Measurements from ENCODE around the gene MASP2. TPM values are rescaled to one million over a fixed set of nuclear protein-coding genes. Genes with fewer than 3 reads are reported as not detected.

The MASP2 gene
- total and polyA plus RNA-seq, 2 of the 8 experiments (the other 6 are each of a cell fraction or from before 2014, with no cell fraction given) = 0.54 to 1.2 TPM

GRCh38 chr1:11054666-11055065 lies 7.6 kb upstream of the MASP2 start:
- H3K14ac ChIP-seq (ENCODE audit: insufficient read length) = no peak overlapping the region
- H3K4me1 ChIP-seq (replicated peaks in 1 of 4; ENCODE audit: control insufficient read depth in 3 of 4, insufficient read depth in 4 of 4, low read length in 3 of 4) = peaks cover 0 to 15% (median 10%) of the 10 kb centered on the region in 4 experiments; a peak in 6 of 7 replicates
- peaks cover 6 to 27% (median 14%) of the 10 kb centered on the region in 4 experiments; a peak in 7 of 8 replicates for H3K36me3 ChIP-seq (ENCODE audit: control insufficient read depth in 2 of 4, insufficient read depth in 4 of 4, low read length in 3 of 4)
- H2BK20ac ChIP-seq (ENCODE audit: low read length) = no peak overlapping the region
- no peak overlapping the region for H2AFZ ChIP-seq (ENCODE audit: low read length)
- no peak overlapping the region for H3K4me2 ChIP-seq (ENCODE audit: insufficient read depth in 1 of 2, low read depth in 2 of 2, low read length in 2 of 2)
- peaks cover 3% of the 10 kb centered on the region for H3K79me1 ChIP-seq (ENCODE audit: low read depth, low read length)
- H3K4me3 ChIP-seq (ENCODE audit: extremely low read depth in 1 of 4, insufficient read depth in 2 of 4, low read depth in 3 of 4, low read length in 4 of 4) = no peak overlapping the region
- no peak overlapping the region for H3K56ac ChIP-seq (replicated peaks; ENCODE audit: insufficient read length, low read depth, low read length)
- FAIRE-seq (no peak), DNase-seq (ENCODE audit: low read depth in 1 of 2, low spot score in 2 of 2) (no peak)
- H4K20me1 ChIP-seq (replicated peaks in 1 of 2; ENCODE audit: control insufficient read depth in 1 of 2, insufficient read depth in 2 of 2, low read length in 2 of 2) = peaks cover 3 to 9% of the 10 kb centered on the region in 2 experiments
- peaks cover 10% of the 10 kb centered on the region; the same call in 1 of the 2 replicates for H3K23me2 ChIP-seq (ENCODE audit: low read depth, low read length)
- H3K27me3 ChIP-seq (replicated peaks in 1 of 4; ENCODE audit: control insufficient read depth in 3 of 4, extremely low read depth in 1 of 4, insufficient read depth in 3 of 4, low read length in 3 of 4) = no peaks in the 10 kb centered on the region
- peaks cover 0 to 9% of the 10 kb centered on the region in 2 experiments; a peak in 2 of 4 replicates for H3K79me2 ChIP-seq (ENCODE audit: control insufficient read depth in 1 of 2, insufficient read depth in 2 of 2, low read length in 2 of 2)
- H2AK5ac ChIP-seq (ENCODE audit: low read depth, low read length) = no peak overlapping the region
- no peak overlapping the region for H3K27ac ChIP-seq (ENCODE audit: low read depth, low read length)
- no peak overlapping the region for H3K4ac ChIP-seq (replicated peaks; ENCODE audit: insufficient read length, low read depth, low read length)
- H3K9me3 ChIP-seq (ENCODE audit: insufficient read depth in 2 of 2, low read depth in 1 of 2, low read length in 1 of 2) = no peaks in the 10 kb centered on the region
- H3K18ac ChIP-seq (ENCODE audit: extremely low read depth, low read length) = no peak overlapping the region
- H4K5ac ChIP-seq (ENCODE audit: insufficient read length, low read depth, low read length) = no peak overlapping the region
- no peak overlapping the region for H2BK12ac ChIP-seq (ENCODE audit: low read depth, low read length)
- H2BK5ac ChIP-seq (ENCODE audit: low read depth, low read length) = no peak overlapping the region
- no peak overlapping the region for H3K23ac ChIP-seq (ENCODE audit: insufficient read length)
- no peak overlapping the region for H3K9ac ChIP-seq (replicated peaks in 1 of 4; ENCODE audit: extremely low read depth in 1 of 4, low read depth in 3 of 4, low read length in 3 of 4)
- H2BK15ac ChIP-seq (ENCODE audit: low read length) = no peak overlapping the region
- ChIA-PET POLR2A (ENCODE audit: partially characterized antibody) (interaction anchor here (2.0 to 5.8 kb wide), 5 partner anchors 8 to 17 kb away, joined by 6 to 44 read pairs (median 18); partner anchors contain the start of gene SRM), CTCF (ENCODE audit: partially characterized antibody) (interaction anchor here (0.6 to 14.5 kb wide), 4 partner anchors 12 to 325 kb away, joined by 3 to 168 read pairs (median 4); no protein-coding TSS in a partner anchor)
- no peak overlapping the region for H4K8ac ChIP-seq (ENCODE audit: extremely low read depth, insufficient read depth, low read length)
- 96% methylated on average over 18 of the region's 22 CpGs; no CpG with 5 or more reads in 1 of the 2 experiments for WGBS, 2 experiments (ENCODE audit: extremely low coverage in 1 of 2, insufficient coverage in 1 of 2, insufficient read length in 1 of 2, insufficient replicate concordance in 2 of 2, low coverage in 1 of 2, low lambda C conversion rate in 2 of 2, missing lambda C conversion rate in 1 of 2)
- H2BK120ac ChIP-seq (replicated peaks; ENCODE audit: low read depth, low read length) = no peak overlapping the region
- H4K91ac ChIP-seq (replicated peaks; ENCODE audit: insufficient read length, low read length) = no peak overlapping the region
